ENCODE measurements around the gene ISOC2. TPM values are rescaled to one million over a fixed set of nuclear protein-coding genes. Genes with fewer than 3 reads are reported as not detected.

ISOC2 gene
- total RNA-seq, 1 donor from 2014 or later = 58.8 TPM

GRCh38 chr19:55476100-55476775 is 14.8 kb upstream of the ISOC2 start, which contains the start of gene ZNF628:
TSS of gene ZNF628 (plus strand) at chr19:55476617. CDS start at chr19:55479911, 3,294 bp downstream.
- peak within 1 kb of the TSS; percentile 83 for H2AFZ ChIP-seq (ENCODE audit: low read depth, low read length)
- H4K20me1 ChIP-seq (ENCODE audit: insufficient read depth, low read length) = peaks cover 9% of the 10 kb centered on the region
- H3K79me2 ChIP-seq (ENCODE audit: insufficient read depth, low read length) = peaks cover 29% of the 10 kb centered on the region
- no peak for TF ChIP-seq EZH2 (IDR thresholded peaks at IDR 0.05; ENCODE audit: insufficient read depth, low read length)
- TF ChIP-seq CTCF (IDR thresholded peaks at IDR 0.05; ENCODE audit: insufficient read depth, low read depth, low read length) = no peak
- peaks cover 33% of the 10 kb centered on the region for H3K4me1 ChIP-seq (ENCODE audit: insufficient read depth, low read length)
- H3K27ac Mint-ChIP-seq (ENCODE audit: unreplicated experiment) = peak within 1 kb of the TSS; percentile 92
- H3K9me3 Mint-ChIP-seq (ENCODE audit: unreplicated experiment) = no peaks in the 10 kb centered on the region
- no peaks in the 10 kb centered on the region for H3K27me3 ChIP-seq (ENCODE audit: insufficient read depth, low read length)
- H3K36me3 Mint-ChIP-seq (ENCODE audit: low read depth, unreplicated experiment) = peaks cover 4% of the 10 kb centered on the region
- FAIRE-seq (no peak), DNase-seq (ENCODE audit: low read depth) (peak; percentile 94)
- no peaks in the 10 kb centered on the region for H3K27me3 Mint-ChIP-seq (ENCODE audit: low read depth, unreplicated experiment)
- peaks cover 9% of the 10 kb centered on the region for H3K4me1 Mint-ChIP-seq (ENCODE audit: low read depth, unreplicated experiment)
- no peaks in the 10 kb centered on the region for H3K36me3 ChIP-seq (ENCODE audit: insufficient read depth, low read length)
- H3K4me3 ChIP-seq (ENCODE audit: insufficient read depth, low read depth, low read length) = peak within 1 kb of the TSS; percentile 81
- no peaks in the 10 kb centered on the region for H3K9me3 ChIP-seq (ENCODE audit: insufficient read depth, low read depth, low read length)
- H3K4me2 ChIP-seq (ENCODE audit: low read length) = peak within 1 kb of the TSS; percentile 96
- H3K4me3 Mint-ChIP-seq (ENCODE audit: unreplicated experiment) = peak within 1 kb of the TSS; percentile 91
- H3K9ac ChIP-seq (ENCODE audit: low read length) = peak within 1 kb of the TSS; percentile 80
- H3K27ac ChIP-seq (ENCODE audit: low read depth, low read length) = peak within 1 kb of the TSS; percentile 84

GRCh38 chr19:55474269-55475265 is 13.1 kb upstream of the ISOC2 start:
- H3K9me3 Mint-ChIP-seq (ENCODE audit: unreplicated experiment) = no peaks in the 10 kb centered on the region

More at GRCh38 chr19:55474269-55475265, 13.1 kb upstream of the ISOC2 start:
- Histone ChIP-seq H3K9ac (ENCODE audit: low read length) (peak overlapping the region; percentile 58), H4K20me1 (ENCODE audit: insufficient read depth, low read length) (peaks cover 5% of the 10 kb centered on the region), H3K27ac (ENCODE audit: low read depth, low read length) (peak overlapping the region; percentile 84), H3K36me3 (ENCODE audit: insufficient read depth, low read length) (no peaks in the 10 kb centered on the region), H3K4me3 (ENCODE audit: insufficient read depth, low read depth, low read length) (peak overlapping the region; percentile 1), H3K9me3 (ENCODE audit: insufficient read depth, low read depth, low read length) (no peaks in the 10 kb centered on the region), H2AFZ (ENCODE audit: low read depth, low read length) (peak overlapping the region; percentile 43), H3K27me3 (ENCODE audit: insufficient read depth, low read length) (no peaks in the 10 kb centered on the region), H3K4me2 (ENCODE audit: low read length) (peak overlapping the region; percentile 49), H3K4me1 (ENCODE audit: insufficient read depth, low read length) (peaks cover 33% of the 10 kb centered on the region), H3K79me2 (ENCODE audit: insufficient read depth, low read length) (peaks cover 20% of the 10 kb centered on the region)
- H3K27me3 Mint-ChIP-seq (ENCODE audit: low read depth, unreplicated experiment) = no peaks in the 10 kb centered on the region
- peak overlapping the region; percentile 47 for H3K4me3 Mint-ChIP-seq (ENCODE audit: unreplicated experiment)
- no peak for FAIRE-seq
- peak overlapping the region; percentile 92 for H3K27ac Mint-ChIP-seq (ENCODE audit: unreplicated experiment)
- peaks cover 2% of the 10 kb centered on the region for H3K36me3 Mint-ChIP-seq (ENCODE audit: low read depth, unreplicated experiment)
- no peak for TF ChIP-seq CTCF (IDR thresholded peaks at IDR 0.05; ENCODE audit: insufficient read depth, low read depth, low read length)
- TF ChIP-seq EZH2 (IDR thresholded peaks at IDR 0.05; ENCODE audit: insufficient read depth, low read length) = no peak
- DNase-seq (ENCODE audit: low read depth) = peak; percentile 89
- H3K4me1 Mint-ChIP-seq (ENCODE audit: low read depth, unreplicated experiment) = peaks cover 9% of the 10 kb centered on the region

Data from astrocyte (in vitro differentiated cells and primary cell).